ENCODE measurements around the gene POLE.

The POLE gene

DNA sequence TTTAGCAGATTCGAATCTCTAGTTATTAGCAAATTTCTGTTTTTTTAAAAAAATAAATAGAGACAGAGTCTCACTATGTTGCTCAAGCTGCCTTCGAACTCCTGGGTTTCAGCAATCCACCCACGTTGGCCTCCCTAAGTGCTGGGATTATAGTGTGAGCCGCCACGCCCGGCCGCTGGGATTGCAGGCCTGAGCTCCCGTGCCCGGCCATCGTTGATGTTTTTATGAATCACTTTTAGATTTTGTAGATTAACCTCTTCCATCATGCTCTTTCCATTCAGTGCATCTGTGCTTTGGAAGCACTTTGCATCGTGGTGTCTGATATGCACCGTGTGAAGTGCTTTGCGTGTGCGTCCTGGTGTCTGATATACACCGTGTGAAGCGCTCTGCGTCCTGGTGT lies 44.4 kb upstream of the POLE start:
- no peak for DNase-seq (ENCODE audit: low read depth)
- TF ChIP-seq, protein P1, sequence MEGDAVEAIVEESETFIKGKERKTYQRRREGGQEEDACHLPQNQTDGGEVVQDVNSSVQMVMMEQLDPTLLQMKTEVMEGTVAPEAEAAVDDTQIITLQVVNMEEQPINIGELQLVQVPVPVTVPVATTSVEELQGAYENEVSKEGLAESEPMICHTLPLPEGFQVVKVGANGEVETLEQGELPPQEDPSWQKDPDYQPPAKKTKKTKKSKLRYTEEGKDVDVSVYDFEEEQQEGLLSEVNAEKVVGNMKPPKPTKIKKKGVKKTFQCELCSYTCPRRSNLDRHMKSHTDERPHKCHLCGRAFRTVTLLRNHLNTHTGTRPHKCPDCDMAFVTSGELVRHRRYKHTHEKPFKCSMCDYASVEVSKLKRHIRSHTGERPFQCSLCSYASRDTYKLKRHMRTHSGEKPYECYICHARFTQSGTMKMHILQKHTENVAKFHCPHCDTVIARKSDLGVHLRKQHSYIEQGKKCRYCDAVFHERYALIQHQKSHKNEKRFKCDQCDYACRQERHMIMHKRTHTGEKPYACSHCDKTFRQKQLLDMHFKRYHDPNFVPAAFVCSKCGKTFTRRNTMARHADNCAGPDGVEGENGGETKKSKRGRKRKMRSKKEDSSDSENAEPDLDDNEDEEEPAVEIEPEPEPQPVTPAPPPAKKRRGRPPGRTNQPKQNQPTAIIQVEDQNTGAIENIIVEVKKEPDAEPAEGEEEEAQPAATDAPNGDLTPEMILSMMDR (conservative IDR thresholded peaks at IDR 0.05; ENCODE audit: control insufficient read depth, insufficient read depth, low read depth, low read length) = no peak
- H3K4me3 ChIP-seq (ENCODE audit: control insufficient read depth, low read depth, low read length) = no peak overlapping the region

- DNase-seq (ENCODE audit: low read depth) = no peak
- H3K4me3 ChIP-seq (ENCODE audit: control insufficient read depth, low read depth, low read length) = no peak overlapping the region
- TF ChIP-seq, protein P1 (conservative IDR thresholded peaks at IDR 0.05; ENCODE audit: control insufficient read depth, insufficient read depth, low read depth, low read length) = no peak
These were observed 43.2 kb upstream of the POLE start for GRCh38 chr12:132730353-132730752.

- H3K4me3 ChIP-seq (ENCODE audit: control insufficient read depth, low read depth, low read length) = no peak overlapping the region
- DNase-seq (ENCODE audit: low read depth) = peak; percentile 24
- TF ChIP-seq, protein P1 (conservative IDR thresholded peaks at IDR 0.05; ENCODE audit: control insufficient read depth, insufficient read depth, low read depth, low read length) = no peak
These were observed 42.6 kb upstream of the POLE start for GRCh38 chr12:132729541-132730320.

DNA sequence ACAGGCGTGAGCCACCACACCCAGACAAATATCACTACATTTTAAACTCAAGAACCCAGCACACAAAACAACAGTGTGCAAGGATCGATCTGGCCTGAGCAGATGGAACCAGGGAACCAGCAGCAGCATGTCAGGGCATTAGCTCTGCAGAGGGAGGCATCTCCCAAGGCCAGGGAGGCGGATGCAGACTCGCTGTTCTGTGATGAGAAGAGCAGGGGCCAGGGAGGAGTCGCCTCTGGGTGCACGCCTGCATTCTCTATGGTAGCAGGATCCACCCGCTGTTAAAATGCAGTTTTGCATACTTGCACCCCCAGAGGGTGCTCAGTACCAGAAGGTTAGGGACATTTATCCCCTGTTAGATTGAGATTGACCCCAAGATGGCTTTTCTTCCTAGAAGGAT lies 41.4 kb upstream of the POLE start:
- TF ChIP-seq, protein P1 (conservative IDR thresholded peaks at IDR 0.05; ENCODE audit: control insufficient read depth, insufficient read depth, low read depth, low read length) = no peak

DNA sequence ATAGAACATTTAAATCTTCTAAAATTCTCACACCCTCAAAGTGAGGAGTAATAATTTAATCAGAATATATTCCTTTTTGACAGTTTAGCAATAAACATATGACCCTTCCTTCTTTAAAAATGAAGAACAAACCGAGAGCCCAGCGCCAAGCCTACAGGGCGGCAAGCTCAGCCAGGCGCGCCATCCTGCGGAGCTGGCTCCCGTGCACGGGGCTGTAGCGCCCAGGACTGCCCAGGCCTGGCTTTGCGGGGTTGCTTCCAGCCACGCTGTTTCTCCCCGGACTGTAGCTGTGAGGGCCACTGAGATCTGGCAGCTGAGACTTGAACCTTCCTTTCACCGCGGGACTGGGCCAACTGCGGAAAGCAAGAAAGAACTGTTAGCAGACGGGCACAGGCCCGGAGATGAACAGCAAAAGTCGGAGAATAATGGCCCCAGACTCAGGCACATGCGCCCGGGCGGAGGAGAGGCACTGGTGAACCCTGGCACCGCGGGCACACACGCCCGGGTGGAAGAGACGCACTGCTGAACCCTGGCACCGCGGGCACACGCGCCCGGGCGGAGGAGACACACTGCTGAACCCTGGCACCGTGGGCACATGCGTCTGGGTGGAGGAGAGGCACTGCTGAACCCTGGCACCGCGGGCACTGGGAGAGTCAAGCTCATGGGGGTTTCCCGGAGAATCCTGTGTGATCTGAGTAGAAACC lies 40.1 kb upstream of the POLE start:
- TF ChIP-seq, protein P1 (conservative IDR thresholded peaks at IDR 0.05; ENCODE audit: control insufficient read depth, insufficient read depth, low read depth, low read length) = no peak
- no peak overlapping the region for H3K4me3 ChIP-seq (ENCODE audit: control insufficient read depth, low read depth, low read length)
- no peak for DNase-seq (ENCODE audit: low read depth)

More for the DNA sequence above, 41.4 kb upstream of the POLE start:
- H3K4me3 ChIP-seq (ENCODE audit: control insufficient read depth, low read depth, low read length) = no peak overlapping the region
- DNase-seq (ENCODE audit: low read depth) = no peak

DNA sequence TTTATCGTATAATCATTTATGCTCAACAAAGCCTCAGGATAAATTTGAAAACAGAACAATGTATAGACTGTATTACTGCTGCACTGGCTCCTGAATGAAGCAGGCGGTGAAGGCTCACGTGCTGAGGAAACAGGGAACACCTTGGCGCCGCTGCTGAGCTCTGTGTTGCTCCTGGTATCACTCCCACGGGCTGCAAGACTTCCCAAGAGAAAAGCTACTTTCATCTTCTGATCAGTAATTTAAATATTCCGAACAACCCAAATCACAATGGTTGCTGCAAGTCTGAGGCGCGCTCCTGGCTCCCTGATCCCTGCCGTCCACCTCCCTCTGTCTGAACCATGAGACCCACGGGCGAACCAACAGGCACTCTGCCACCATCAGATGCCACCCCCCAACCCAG lies 39.2 kb upstream of the POLE start:
- no peak for DNase-seq (ENCODE audit: low read depth)

More for the DNA sequence above, 39.2 kb upstream of the POLE start:
- no peak overlapping the region for H3K4me3 ChIP-seq (ENCODE audit: control insufficient read depth, low read depth, low read length)
- TF ChIP-seq, protein P1 (conservative IDR thresholded peaks at IDR 0.05; ENCODE audit: control insufficient read depth, insufficient read depth, low read depth, low read length) = no peak

Data from fibroblast of mammary gland (primary cell).